ENCODE results near the gene PRKAA2.
A peak's percentile ranks its signal among the peaks of the same experiment; 100 is the strongest.

Gene PRKAA2

DNA sequence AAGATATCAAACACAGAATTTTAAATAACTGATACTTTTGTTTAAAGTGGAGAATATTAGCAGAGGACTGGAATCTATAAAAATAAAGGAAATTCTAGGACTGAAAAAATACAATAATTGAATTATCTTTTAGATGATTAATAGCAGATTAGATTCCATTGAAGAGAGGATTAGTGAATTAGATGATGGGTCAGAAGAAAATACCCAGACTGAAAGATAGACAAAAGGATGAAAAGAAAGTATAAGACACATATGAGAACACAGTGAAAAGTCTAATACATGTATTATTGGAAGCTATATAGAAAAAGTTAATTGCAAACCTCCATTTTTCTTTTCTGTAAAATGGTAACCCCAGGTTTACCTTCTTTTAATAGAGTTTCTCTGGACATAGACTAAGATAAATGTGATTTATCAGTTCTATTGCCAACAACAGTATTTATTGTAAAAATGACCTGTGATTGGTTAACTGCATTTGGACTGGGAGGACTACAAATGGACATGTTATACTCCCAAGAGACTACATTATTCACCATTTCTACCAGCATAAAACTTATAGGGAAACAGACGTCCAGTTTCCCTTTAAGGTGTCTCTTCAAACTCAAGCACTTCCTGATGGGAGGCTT, 11.0 kb downstream of the PRKAA2 start:
- no peak for DNase-seq

GRCh38 chr1:56658254-56658653, 13.1 kb downstream of the PRKAA2 start:
- no peak for DNase-seq

- DNase-seq, result no peak
These were observed 15.2 kb downstream of the PRKAA2 start for GRCh38 chr1:56660293-56660692.

- DNase-seq, result no peak
These were observed 18.7 kb downstream of the PRKAA2 start for GRCh38 chr1:56663846-56664245.

DNA sequence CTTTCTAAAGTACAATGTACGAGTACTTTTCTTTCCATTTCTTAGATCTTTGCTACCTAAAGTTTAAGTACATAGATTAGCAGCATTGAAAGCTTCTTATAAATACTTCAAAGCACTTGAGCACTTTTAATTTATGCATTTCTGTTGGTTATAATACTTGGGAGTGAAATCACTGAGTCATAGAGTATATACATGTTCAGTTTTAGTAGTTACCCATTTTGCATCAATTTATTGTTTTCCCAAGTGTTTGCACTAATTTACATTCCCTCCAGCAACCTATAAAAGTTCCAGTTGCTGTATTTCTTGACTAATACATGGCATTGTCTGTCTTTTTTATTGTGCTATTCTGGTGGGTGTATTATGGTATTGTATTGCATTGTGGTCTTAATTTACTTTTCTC, 20.3 kb downstream of the PRKAA2 start:
- no peak for DNase-seq

GRCh38 chr1:56666112-56666608, 21.0 kb downstream of the PRKAA2 start:
- DNase-seq, result no peak

DNA sequence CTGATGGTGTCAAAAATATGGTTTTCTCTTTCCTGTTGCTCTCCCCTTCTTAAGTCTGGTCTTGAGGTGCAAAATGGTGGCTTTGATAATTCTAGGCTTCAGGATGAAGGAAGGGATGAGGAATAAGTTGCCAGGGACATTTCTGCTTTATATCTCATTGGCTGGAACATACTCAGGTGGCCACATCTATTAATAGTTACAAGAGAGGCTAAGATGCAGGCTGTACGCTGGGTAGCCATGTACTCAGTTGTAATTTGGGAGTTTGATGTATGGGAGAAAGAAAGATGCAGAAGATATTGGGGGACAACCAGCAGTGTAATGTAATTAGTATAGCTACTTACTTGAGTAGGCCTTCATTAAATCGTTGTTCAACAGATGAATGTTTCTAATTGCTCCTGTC, 25.2 kb downstream of the PRKAA2 start:
- no peak for DNase-seq

GRCh38 chr1:56671085-56671484, 26.0 kb downstream of the PRKAA2 start:
- no peak for DNase-seq

- DNase-seq, result no peak
These were observed 26.4 kb downstream of the PRKAA2 start for GRCh38 chr1:56671542-56671941.

DNA sequence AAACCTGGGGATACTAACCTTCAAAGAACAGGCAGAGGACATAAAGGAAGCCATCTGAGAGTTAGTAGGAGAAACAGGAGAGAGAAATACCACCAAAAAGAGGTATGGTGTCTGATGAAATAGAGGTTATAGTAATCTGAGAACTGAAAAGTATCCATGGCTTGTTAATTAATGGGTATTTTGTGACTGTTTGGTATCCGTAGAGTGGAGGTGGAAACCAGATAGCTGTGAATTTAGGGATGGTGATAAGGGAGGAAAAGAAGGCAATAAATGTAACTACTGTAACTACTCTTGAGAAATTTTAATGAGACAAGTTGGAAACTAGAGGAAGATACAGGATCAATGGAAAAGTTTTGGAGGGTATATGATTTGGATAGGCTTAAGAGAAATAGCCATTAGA, 27.5 kb downstream of the PRKAA2 start:
- DNase-seq, result no peak

GRCh38 chr1:56675763-56676162, 30.6 kb downstream of the PRKAA2 start:
- no peak for DNase-seq

GRCh38 chr1:56676571-56677035, 31.5 kb downstream of the PRKAA2 start:
- DNase-seq, result no peak

DNA sequence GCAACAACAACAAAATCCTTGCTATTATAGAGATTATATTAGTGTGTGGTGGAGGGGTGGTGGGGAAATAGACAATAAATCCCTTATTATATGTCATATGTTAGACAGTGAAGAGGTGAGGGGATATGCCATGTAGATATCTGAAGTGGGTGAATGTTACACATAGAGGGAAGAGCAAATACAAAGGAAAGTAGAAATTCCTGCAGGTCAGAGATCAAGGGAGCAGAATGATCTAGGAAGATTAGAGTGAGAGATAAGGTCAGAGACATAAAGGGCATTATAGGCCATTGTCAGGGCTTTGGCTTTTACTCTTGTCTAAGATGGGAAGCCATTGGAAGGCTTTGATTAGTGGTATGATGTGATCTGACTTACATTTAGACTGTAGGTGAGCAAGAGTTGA, 38.5 kb downstream of the PRKAA2 start:
- no peak for DNase-seq

DNA sequence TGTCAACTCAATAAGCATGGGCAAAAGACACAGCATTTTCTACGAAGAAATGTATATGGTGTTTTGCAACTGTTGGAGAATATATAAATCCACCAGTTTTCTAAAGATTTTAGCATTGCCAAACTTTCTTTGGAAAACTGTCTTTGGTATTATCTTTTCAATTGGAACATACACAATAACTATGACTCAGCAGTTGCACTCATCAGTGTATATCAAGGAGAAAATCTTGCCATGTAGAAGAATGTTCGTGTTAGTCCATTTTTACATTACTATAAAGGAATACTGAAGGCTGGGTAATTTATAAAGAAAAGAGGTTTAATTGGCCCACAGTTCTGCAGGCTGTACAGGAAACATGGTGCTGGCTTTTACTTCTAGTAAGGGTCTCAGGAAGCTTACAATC, 41.1 kb downstream of the PRKAA2 start:
- no peak for DNase-seq

DNA sequence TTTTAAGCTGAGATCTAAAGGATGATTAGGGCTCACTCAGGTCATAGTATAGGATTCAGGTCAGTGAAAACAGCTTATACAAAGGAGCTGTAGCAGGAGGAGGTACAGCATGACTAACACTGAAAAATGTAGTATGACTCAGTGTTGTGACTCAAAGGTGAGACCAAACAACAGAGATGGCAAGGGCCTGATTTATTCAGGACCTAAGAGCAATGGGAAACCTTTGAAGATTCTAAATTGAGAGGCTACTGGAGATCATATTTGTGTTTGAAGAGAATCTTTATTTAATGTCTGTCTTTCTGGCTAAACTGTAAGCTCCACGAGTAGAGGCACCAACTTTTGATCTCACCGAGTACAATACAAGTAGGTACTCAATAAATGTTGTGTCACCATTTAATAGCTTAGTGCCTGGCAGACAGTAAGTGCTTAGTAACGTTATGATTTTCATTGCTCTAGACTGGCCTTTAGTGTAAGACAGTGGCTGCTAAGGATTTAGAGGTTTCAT, 43.5 kb downstream of the PRKAA2 start:
- DNase-seq, result no peak

GRCh38 chr1:56696663-56697062, 51.5 kb downstream of the PRKAA2 start:
- DNase-seq, result no peak

DNA sequence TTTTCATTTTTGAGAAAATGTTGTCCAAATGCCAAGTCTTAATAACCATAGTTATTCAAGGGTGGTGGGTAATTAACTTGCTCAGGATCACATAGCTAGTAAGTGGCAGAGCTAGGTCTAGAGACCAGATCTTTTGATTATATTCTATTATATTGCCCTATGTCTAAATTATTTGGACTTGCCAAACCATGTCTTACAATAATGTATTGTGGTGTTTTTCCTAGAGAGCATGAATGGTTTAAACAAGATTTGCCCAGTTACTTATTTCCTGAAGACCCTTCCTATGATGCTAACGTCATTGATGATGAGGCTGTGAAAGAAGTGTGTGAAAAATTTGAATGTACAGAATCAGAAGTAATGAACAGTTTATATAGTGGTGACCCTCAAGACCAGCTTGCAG, 58.6 kb downstream of the PRKAA2 start:
- DNase-seq, result no peak

DNA sequence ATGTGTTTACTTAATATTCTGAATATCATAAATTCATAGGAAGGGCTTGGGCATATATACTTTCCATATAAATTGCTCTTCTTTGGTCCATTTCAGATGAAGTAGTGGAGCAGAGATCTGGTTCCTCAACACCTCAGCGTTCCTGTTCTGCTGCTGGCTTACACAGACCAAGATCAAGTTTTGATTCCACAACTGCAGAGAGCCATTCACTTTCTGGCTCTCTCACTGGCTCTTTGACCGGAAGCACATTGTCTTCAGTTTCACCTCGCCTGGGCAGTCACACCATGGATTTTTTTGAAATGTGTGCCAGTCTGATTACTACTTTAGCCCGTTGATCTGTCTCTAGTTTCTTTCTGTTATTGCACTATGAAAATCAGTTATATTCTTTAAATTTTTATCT, 62.3 kb downstream of the PRKAA2 start:
- DNase-seq, result no peak

- peak; percentile 34 for DNase-seq
These were observed 64.3 kb downstream of the PRKAA2 start for GRCh38 chr1:56709269-56709880.

- no peak for DNase-seq
These were observed 64.9 kb downstream of the PRKAA2 start for GRCh38 chr1:56709995-56710394.

DNA sequence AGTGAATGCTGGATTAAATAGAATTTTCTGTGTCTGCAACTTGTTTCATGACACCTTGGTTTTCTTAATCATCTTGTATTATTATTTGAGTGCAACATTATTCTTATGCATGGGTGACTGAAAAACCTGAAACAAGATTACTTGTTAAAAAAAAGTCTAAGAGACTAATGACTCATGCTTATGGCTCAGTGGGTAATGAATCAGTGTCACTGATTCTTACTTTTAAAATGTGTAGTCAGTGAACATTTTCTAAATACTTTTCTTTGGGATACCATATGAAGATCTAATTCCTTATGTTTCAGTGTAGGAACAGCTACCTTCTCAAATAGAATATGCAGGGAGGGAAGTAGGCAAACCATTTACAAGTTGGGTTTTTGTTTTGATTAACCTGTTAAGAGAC, 65.5 kb downstream of the PRKAA2 start:
- DNase-seq, result no peak

- no peak for DNase-seq
These were observed 67.0 kb downstream of the PRKAA2 start for GRCh38 chr1:56712150-56712549.

- no peak for DNase-seq
These were observed 68.0 kb downstream of the PRKAA2 start for GRCh38 chr1:56713112-56713511.

- DNase-seq, result no peak
These were observed 70.0 kb downstream of the PRKAA2 start for GRCh38 chr1:56715156-56715555.

GRCh38 chr1:56719171-56719570, 74.1 kb downstream of the PRKAA2 start:
- DNase-seq, result no peak

Measured in CD4-positive, alpha-beta T cell treated with Interleukin-10 for 1 hour (primary cell).